ENCODE results near the gene HOGA1. TPM values are rescaled to one million over a fixed set of nuclear protein-coding genes. Genes with fewer than 3 reads are reported as not detected.
"Not testable (repeated sequence)": the region's sequence is repeated elsewhere in the genome, so short reads cannot be mapped to it uniquely, and the experiment has no call there.

Gene HOGA1
- total and polyA plus RNA-seq, 2 experiments from 2014 or later, result 0.15 TPM; not detected in 1

DNA sequence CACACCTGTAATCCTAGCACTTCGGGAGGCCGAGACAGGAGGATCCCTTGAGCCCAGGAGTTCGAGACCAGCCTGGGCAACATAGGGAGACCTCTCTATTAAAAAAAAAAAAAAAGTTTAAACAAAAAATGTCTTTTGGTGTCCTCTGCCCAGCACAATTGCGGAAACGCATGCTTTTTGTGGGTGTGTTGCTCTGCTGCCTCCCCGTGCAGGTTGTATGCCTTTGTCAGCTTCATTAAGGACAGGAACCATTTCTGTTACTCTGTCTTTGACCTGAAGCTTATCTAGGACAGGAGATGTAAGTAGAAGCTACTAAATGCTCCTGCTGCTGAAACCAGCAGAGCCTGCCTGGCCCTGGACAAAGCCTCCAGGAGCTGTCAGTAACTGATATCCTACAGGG, 32.9 kb upstream of the HOGA1 start (continued):
- TF ChIP-seq, protein P1, sequence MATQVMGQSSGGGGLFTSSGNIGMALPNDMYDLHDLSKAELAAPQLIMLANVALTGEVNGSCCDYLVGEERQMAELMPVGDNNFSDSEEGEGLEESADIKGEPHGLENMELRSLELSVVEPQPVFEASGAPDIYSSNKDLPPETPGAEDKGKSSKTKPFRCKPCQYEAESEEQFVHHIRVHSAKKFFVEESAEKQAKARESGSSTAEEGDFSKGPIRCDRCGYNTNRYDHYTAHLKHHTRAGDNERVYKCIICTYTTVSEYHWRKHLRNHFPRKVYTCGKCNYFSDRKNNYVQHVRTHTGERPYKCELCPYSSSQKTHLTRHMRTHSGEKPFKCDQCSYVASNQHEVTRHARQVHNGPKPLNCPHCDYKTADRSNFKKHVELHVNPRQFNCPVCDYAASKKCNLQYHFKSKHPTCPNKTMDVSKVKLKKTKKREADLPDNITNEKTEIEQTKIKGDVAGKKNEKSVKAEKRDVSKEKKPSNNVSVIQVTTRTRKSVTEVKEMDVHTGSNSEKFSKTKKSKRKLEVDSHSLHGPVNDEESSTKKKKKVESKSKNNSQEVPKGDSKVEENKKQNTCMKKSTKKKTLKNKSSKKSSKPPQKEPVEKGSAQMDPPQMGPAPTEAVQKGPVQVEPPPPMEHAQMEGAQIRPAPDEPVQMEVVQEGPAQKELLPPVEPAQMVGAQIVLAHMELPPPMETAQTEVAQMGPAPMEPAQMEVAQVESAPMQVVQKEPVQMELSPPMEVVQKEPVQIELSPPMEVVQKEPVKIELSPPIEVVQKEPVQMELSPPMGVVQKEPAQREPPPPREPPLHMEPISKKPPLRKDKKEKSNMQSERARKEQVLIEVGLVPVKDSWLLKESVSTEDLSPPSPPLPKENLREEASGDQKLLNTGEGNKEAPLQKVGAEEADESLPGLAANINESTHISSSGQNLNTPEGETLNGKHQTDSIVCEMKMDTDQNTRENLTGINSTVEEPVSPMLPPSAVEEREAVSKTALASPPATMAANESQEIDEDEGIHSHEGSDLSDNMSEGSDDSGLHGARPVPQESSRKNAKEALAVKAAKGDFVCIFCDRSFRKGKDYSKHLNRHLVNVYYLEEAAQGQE (IDR thresholded peaks at IDR 0.05; ENCODE audit: unreplicated experiment), result no peak
- TF ChIP-seq CREB1 (CRISPR knock-in tag; IDR thresholded peaks at IDR 0.05; ENCODE audit: low read depth) (no peak), STAT1 (IDR thresholded peaks at IDR 0.05; ENCODE audit: unreplicated experiment) (no peak), POLR2AphosphoS5 (IDR thresholded peaks at IDR 0.05; ENCODE audit: low read depth) (no peak)
- TF ChIP-seq, protein P2, sequence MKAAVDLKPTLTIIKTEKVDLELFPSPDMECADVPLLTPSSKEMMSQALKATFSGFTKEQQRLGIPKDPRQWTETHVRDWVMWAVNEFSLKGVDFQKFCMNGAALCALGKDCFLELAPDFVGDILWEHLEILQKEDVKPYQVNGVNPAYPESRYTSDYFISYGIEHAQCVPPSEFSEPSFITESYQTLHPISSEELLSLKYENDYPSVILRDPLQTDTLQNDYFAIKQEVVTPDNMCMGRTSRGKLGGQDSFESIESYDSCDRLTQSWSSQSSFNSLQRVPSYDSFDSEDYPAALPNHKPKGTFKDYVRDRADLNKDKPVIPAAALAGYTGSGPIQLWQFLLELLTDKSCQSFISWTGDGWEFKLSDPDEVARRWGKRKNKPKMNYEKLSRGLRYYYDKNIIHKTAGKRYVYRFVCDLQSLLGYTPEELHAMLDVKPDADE (IDR thresholded peaks at IDR 0.05), result no peak

DNA sequence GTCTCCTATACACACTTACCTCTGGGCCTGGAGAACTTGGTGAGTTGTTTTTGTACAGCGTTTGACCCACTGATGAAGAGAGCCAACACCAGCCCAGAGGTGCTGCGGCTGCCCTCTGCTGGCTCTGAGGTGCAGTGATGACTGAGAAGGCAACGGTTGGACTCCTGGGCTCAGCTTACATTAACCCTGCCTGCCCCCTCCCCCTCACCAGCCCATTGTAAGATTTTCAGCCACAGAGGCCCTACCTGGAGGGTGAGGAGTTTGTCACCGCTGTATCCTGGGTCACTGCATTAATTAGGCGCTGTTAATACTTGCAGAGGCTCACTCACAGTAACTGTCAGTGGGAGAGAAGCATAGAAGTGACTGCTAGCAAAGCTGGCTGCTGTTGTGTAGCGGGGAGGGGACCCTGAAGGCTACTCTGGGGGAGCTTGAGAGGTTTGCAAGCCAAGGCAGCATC, 30.6 kb upstream of the HOGA1 start:
- Histone ChIP-seq H2AFZ (no peak overlapping the region; the same call in 1 of the 2 replicates), H3K79me2 (replicated peaks; ENCODE audit: insufficient read depth) (peaks cover 2% of the 10 kb centered on the region), H3K27ac (ENCODE audit: low read depth) (peak overlapping the region; percentile 60), H3F3A (replicated peaks; ENCODE audit: low read depth) (0 out of 2 replicates have a peak, but pooled peaks cover 6% of the 10 kb centered on the region), H3K4me3 (peak overlapping the region; percentile 38), H3K4me1 (ENCODE audit: insufficient read depth) (peaks cover 24% of the 10 kb centered on the region), H3K9me2 (ENCODE audit: insufficient read depth) (no peaks in the 10 kb centered on the region), H3K36me3 (ENCODE audit: insufficient read depth) (no peaks in the 10 kb centered on the region), H3K4me2 (peak overlapping the region; percentile 76), H3K27me3 (ENCODE audit: insufficient read depth) (no peaks in the 10 kb centered on the region), H4K20me1 (replicated peaks; ENCODE audit: insufficient read depth) (no peaks in the 10 kb centered on the region)
- TF ChIP-seq ZNF331 (CRISPR knock-in tag; IDR thresholded peaks at IDR 0.05; ENCODE audit: low read depth) (no peak), NANOG (IDR thresholded peaks at IDR 0.05; ENCODE audit: borderline replicate concordance) (no peak), CREB1 (CRISPR knock-in tag; IDR thresholded peaks at IDR 0.05; ENCODE audit: low read depth) (peak; percentile 70), EZH2 (IDR thresholded peaks at IDR 0.05; ENCODE audit: low read depth, unreplicated experiment) (no peak)
- TF ChIP-seq, protein P3, sequence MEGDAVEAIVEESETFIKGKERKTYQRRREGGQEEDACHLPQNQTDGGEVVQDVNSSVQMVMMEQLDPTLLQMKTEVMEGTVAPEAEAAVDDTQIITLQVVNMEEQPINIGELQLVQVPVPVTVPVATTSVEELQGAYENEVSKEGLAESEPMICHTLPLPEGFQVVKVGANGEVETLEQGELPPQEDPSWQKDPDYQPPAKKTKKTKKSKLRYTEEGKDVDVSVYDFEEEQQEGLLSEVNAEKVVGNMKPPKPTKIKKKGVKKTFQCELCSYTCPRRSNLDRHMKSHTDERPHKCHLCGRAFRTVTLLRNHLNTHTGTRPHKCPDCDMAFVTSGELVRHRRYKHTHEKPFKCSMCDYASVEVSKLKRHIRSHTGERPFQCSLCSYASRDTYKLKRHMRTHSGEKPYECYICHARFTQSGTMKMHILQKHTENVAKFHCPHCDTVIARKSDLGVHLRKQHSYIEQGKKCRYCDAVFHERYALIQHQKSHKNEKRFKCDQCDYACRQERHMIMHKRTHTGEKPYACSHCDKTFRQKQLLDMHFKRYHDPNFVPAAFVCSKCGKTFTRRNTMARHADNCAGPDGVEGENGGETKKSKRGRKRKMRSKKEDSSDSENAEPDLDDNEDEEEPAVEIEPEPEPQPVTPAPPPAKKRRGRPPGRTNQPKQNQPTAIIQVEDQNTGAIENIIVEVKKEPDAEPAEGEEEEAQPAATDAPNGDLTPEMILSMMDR (conservative IDR thresholded peaks at IDR 0.05; ENCODE audit: low read depth in 2 of 2), result peak; percentile 82 to 96
- peak overlapping the region; percentile 46; the same call in 2 of the 3 replicates for H3K4me3 Mint-ChIP-seq
- peaks cover 30% of the 10 kb centered on the region for H3K4me1 Mint-ChIP-seq
- peaks cover 9% of the 10 kb centered on the region for H3K27me3 Mint-ChIP-seq (ENCODE audit: insufficient read depth, low read depth, poor library complexity)
- H3K9me3 Mint-ChIP-seq, result peaks cover 14% of the 10 kb centered on the region
- peak; percentile 93 for DNase-seq (ENCODE audit: low spot score)
- H3K36me3 Mint-ChIP-seq (ENCODE audit: low read depth), result peaks cover 10% of the 10 kb centered on the region; the same call in 2 of the 3 replicates
- ATAC-seq, result peak; percentile 83
- H3K27ac Mint-ChIP-seq, result peak overlapping the region; percentile 93

DNA sequence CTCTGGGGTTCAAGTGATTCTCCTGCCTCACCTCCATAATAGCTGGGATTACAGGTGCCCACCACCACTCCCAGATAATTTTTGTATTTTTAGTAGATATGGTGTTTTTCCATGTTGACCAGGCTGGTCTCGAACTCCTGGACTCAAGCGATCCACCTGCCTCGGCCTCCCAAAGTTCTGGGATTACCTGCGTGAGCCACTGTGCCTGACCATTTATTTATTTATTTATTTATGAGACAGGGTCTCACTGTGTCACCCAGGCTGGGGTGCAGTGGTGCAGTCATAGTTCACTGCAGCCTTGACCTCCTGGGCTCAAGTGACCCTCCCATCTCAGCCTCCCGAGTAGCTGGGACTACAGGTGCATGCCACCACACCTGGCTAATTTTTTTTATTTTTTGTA, 29.9 kb upstream of the HOGA1 start:
- not testable (repeated sequence) for H3K79me2 ChIP-seq (replicated peaks; ENCODE audit: insufficient read depth); H3K4me3 ChIP-seq; DNase-seq (ENCODE audit: low spot score); H3K27ac Mint-ChIP-seq; H3K4me2 ChIP-seq; ATAC-seq; H3K9me2 ChIP-seq (ENCODE audit: insufficient read depth); H2AFZ ChIP-seq; H3K27me3 ChIP-seq (ENCODE audit: insufficient read depth); H3K27me3 Mint-ChIP-seq (ENCODE audit: insufficient read depth, low read depth, poor library complexity); H3K4me3 Mint-ChIP-seq; H4K20me1 ChIP-seq (replicated peaks; ENCODE audit: insufficient read depth); H3F3A ChIP-seq (replicated peaks; ENCODE audit: low read depth); H3K36me3 ChIP-seq (ENCODE audit: insufficient read depth)
- peaks cover 22% of the 10 kb centered on the region for H3K4me1 ChIP-seq (ENCODE audit: insufficient read depth)
- peaks cover 26% of the 10 kb centered on the region for H3K4me1 Mint-ChIP-seq
- H3K9me3 Mint-ChIP-seq, result peaks cover 14% of the 10 kb centered on the region
- H3K27ac ChIP-seq (ENCODE audit: low read depth), result peak overlapping the region; percentile 60; the same call in 1 of the 2 replicates
- H3K36me3 Mint-ChIP-seq (ENCODE audit: low read depth), result peaks cover 10% of the 10 kb centered on the region; the same call in 2 of the 3 replicates

DNA sequence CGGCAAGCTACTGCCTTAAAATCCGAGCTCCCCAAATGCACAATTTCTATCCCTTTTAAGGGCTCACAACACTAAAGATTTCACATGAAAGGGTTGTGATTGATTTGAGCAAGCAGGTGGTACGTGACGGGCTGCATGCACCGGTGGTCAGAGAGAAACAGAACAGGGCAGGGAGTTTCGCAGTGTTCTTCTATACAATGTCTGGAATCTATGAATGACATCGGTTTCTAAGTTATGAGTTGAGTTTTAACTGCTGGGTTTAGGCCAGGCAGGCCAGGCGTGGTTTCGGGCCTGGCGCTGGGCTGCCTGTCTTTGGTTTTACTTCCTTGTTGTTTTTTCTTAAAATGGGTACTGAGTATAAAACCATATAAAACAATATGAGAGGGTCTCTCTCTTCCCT, 28.6 kb upstream of the HOGA1 start:
- H3K27me3 Mint-ChIP-seq (ENCODE audit: insufficient read depth, low read depth, poor library complexity); H3K4me2 ChIP-seq; H3K4me3 ChIP-seq; H4K20me1 ChIP-seq (replicated peaks; ENCODE audit: insufficient read depth); DNase-seq (ENCODE audit: low spot score); H3K27ac ChIP-seq (ENCODE audit: low read depth); H3K27ac Mint-ChIP-seq; H3F3A ChIP-seq (replicated peaks; ENCODE audit: low read depth); H3K36me3 ChIP-seq (ENCODE audit: insufficient read depth); H3K27me3 ChIP-seq (ENCODE audit: insufficient read depth); H3K4me1 ChIP-seq (ENCODE audit: insufficient read depth); H3K4me3 Mint-ChIP-seq; H3K79me2 ChIP-seq (replicated peaks; ENCODE audit: insufficient read depth); H2AFZ ChIP-seq; H3K9me2 ChIP-seq (ENCODE audit: insufficient read depth); ATAC-seq: not testable (repeated sequence)
- Mint-ChIP-seq H3K4me1 (peaks cover 14% of the 10 kb centered on the region), H3K36me3 (ENCODE audit: low read depth) (peaks cover 11% of the 10 kb centered on the region; the same call in 2 of the 3 replicates), H3K9me3 (peaks cover 15% of the 10 kb centered on the region)

Measured in GM23338 (cell line).